Measurements from ENCODE around the gene LNX1.
A peak's percentile ranks its signal among the peaks of the same experiment; 100 is the strongest.

LNX1 gene

DNA sequence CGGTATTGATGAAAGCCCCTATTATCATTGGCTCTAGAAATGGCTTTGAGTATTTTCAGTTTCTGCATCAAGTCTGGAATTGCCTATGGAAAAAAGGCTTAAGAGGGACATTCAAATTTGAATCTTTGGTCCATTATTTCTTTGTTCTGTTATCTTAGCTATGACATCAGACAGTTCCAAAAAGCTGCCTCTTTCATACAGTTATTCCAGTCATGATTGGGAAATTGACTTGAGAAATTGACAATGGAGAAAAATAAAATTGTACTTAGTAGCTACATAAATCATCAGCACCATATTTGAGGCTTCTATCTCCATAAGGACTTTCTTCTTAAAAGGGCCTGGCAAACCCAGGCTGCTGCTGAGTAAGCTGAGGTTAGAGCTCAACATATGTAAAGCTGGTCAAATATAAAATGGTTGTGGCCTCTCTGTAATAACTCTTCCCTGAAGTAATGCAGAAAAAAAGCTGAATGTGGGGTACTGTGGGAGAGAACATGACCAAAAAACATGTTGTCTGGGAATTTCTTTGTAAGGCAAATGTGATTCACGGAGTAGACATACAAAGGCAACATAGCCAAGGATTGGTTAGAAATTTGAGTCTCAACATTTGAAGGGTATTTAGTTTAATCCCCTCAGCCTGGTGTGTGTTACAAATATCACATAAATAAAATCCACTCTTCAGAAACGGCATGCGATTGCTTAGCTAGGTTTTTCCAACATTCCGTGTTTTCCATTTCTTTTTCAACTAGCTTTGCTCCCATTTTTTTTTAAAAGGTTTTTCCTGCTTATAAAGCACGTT, 100.9 kb downstream of the LNX1 start (continued):
- no peak for TF ChIP-seq TSHZ2 (CRISPR knock-in tag; IDR thresholded peaks at IDR 0.05)

DNA sequence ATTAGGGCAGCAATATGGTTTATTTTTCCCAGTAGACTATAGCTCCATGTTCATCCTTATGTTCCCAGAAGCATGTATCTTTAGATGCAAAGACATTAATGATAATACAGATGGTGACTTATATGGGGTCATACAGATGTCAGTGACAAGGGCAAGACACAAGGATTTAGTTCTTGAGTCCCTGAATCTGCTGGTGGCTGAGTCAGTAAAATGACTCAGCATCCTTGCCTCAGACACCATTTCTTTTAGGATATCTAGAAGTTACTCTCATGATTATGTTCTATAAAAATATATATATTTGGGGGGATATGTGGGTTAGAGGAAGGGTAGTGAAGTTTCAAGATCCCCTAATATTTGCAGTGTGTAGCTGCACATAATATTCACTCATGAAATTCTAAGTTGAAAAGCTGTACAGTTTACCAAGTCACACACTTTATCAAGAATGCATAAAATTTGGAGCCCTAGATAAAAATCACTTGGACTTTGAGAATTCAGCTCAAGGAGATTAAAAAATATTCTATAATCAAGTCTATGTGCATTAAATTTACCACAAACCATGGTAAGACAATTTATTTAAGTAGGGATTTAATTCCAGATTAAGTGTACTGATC, 101.9 kb downstream of the LNX1 start:
- ATAC-seq: peak; percentile 38; the same call in 1 of the 3 replicates

GRCh38 chr4:53487766-53488165, 103.5 kb downstream of the LNX1 start:
- ATAC-seq: no peak
- TF ChIP-seq BACH2 (CRISPR knock-in tag; IDR thresholded peaks at IDR 0.05; ENCODE audit: borderline replicate concordance) (no peak), SNAI2 (CRISPR knock-in tag; IDR thresholded peaks at IDR 0.05) (no peak), ISL1 (CRISPR knock-in tag; IDR thresholded peaks at IDR 0.05) (no peak), PATZ1 (CRISPR knock-in tag; IDR thresholded peaks at IDR 0.05; ENCODE audit: borderline replicate concordance) (no peak), CREB5 (CRISPR knock-in tag; IDR thresholded peaks at IDR 0.05; ENCODE audit: low read depth) (no peak), ZFP30 (CRISPR knock-in tag; IDR thresholded peaks at IDR 0.05) (no peak), ZFP3 (CRISPR knock-in tag; IDR thresholded peaks at IDR 0.05) (no peak), RARB (CRISPR knock-in tag; IDR thresholded peaks at IDR 0.05) (no peak)

More for the DNA sequence above, 101.9 kb downstream of the LNX1 start:
- TF ChIP-seq BACH2 (CRISPR knock-in tag; IDR thresholded peaks at IDR 0.05; ENCODE audit: borderline replicate concordance): no peak
- TF ChIP-seq POU6F1 (CRISPR knock-in tag; IDR thresholded peaks at IDR 0.05; ENCODE audit: borderline replicate concordance, low read depth): no peak
- no peak for TF ChIP-seq TOX (CRISPR knock-in tag; IDR thresholded peaks at IDR 0.05; ENCODE audit: borderline replicate concordance)
- TF ChIP-seq RARB (CRISPR knock-in tag; IDR thresholded peaks at IDR 0.05): no peak
- no peak for TF ChIP-seq PATZ1 (CRISPR knock-in tag; IDR thresholded peaks at IDR 0.05; ENCODE audit: borderline replicate concordance)
- TF ChIP-seq SNAI2 (CRISPR knock-in tag; IDR thresholded peaks at IDR 0.05): no peak
- no peak for TF ChIP-seq TCF4 (CRISPR knock-in tag; IDR thresholded peaks at IDR 0.05; ENCODE audit: borderline replicate concordance)
- TF ChIP-seq PPARA (CRISPR knock-in tag; IDR thresholded peaks at IDR 0.05; ENCODE audit: borderline replicate concordance): no peak
- TF ChIP-seq ZNF70 (CRISPR knock-in tag; IDR thresholded peaks at IDR 0.05): no peak
- TF ChIP-seq CSDC2 (CRISPR knock-in tag; IDR thresholded peaks at IDR 0.05): no peak
- no peak for TF ChIP-seq CREB5 (CRISPR knock-in tag; IDR thresholded peaks at IDR 0.05; ENCODE audit: low read depth)
- TF ChIP-seq ZC3H10 (CRISPR knock-in tag; IDR thresholded peaks at IDR 0.05): no peak
- no peak for TF ChIP-seq ZFP30 (CRISPR knock-in tag; IDR thresholded peaks at IDR 0.05)
- no peak for TF ChIP-seq OSR1 (CRISPR knock-in tag; IDR thresholded peaks at IDR 0.05)
- TF ChIP-seq CSRNP3 (CRISPR knock-in tag; IDR thresholded peaks at IDR 0.05): no peak
- no peak for TF ChIP-seq ZNF565 (CRISPR knock-in tag; conservative IDR thresholded peaks at IDR 0.05; ENCODE audit: low read depth)
- TF ChIP-seq ARNTL (CRISPR knock-in tag; IDR thresholded peaks at IDR 0.05; ENCODE audit: borderline replicate concordance, low read depth): no peak
- TF ChIP-seq ESRRG (CRISPR knock-in tag; IDR thresholded peaks at IDR 0.05): no peak
- no peak for TF ChIP-seq GLIS3 (CRISPR knock-in tag; IDR thresholded peaks at IDR 0.05)
